Measurements from ENCODE around the gene FBXO4. TPM values are rescaled to one million over a fixed set of nuclear protein-coding genes. Genes with fewer than 3 reads are reported as not detected.

The FBXO4 gene, protein sequence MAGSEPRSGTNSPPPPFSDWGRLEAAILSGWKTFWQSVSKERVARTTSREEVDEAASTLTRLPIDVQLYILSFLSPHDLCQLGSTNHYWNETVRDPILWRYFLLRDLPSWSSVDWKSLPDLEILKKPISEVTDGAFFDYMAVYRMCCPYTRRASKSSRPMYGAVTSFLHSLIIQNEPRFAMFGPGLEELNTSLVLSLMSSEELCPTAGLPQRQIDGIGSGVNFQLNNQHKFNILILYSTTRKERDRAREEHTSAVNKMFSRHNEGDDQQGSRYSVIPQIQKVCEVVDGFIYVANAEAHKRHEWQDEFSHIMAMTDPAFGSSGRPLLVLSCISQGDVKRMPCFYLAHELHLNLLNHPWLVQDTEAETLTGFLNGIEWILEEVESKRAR
- 8.8 and 9.4 TPM in 2 replicates for total RNA-seq

DNA sequence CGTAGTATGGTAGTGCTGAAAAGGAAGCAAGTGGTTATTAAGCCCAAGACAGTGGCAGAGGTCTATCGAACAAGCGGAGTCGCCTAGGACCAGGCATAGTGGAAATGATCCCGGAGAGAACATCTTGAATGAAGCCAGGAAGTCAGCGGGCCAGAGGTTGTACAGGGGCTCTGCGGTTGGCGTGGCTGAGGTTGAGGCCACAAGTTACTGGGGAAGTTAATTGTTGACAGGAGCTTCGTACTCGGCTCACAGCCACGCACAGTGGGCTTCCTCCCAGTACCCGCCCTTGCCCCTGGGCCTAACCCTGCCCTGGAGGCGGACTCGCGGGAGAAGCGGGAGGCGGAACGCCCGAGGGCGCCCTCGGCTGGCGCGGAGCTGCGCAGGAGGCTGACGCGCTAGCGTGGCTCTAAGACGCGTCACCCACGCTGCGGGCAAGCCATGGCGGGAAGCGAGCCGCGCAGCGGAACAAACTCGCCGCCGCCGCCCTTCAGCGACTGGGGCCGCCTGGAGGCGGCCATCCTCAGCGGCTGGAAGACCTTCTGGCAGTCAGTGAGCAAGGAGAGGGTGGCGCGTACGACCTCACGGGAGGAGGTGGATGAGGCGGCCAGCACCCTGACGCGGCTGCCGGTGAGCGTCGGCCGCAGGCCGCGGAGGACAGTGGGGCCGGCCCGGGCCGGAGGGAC is at the start of gene FBXO4:
FBXO4 (plus strand) TSS at position 410 of the 683 bp plus-strand sequence; CDS start at position 439, 29 bp downstream.

DNA sequence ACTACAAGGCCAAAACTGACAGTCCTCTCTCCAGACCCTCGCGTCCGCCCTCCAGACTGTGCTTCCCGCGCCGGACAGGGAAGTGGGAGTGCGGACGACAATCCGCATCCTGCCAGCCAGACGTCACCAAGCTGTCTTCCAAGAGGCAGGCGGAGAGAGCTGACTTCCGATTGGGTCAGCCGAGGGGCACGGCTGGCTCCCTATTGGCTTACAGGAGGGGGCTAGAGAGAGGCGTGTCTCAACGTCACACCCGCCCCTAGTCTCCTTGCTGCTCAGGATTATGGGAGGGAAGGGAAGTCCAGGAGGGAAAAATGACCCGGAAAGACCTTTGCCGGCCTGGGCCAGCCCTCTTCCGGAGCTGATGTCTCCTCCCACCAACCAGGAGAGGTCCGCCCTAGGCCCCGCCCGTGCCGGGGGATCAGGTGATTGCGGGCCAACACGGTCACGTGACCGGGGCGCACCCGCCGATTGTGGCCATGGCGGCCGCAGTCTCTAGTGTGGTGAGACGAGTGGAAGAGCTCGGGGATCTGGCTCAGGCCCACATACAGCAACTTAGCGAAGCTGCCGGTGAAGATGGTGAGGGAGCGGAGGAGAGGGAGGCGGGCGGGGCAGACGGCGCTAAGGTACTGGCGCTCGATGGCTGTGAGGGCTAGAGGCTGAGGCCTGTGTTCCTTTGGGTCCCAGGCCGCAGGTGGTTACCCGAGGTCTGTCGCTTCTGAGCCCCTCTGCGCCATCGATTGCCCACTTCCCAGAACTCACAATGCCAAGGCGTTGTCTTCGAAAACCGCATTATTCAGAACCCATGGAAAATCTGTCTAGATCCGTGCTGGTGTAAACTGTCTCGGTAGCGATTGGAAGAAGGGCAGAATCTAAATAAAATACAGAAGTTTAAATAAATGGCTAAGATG is 20.9 kb upstream of the FBXO4 start, which contains the start of gene RIMOC1:
RIMOC1 (plus strand) TSS at position 453 of the 908 bp plus-strand sequence; CDS start at position 477, 24 bp downstream.

Small RNAs within 50 kb of the gene (small RNA-seq; reads per million reads assigned to genes)
- not detected for gene RF00019

Other genes with a start within 250 kb of the FBXO4 start
- gene OXCT1, start 54.9 kb upstream of the FBXO4 start, total RNA-seq: 48.7 and 57.8 TPM in 2 replicates
- gene RIMOC1, start 20.9 kb upstream of the FBXO4 start, total RNA-seq: 27.4 and 37.3 TPM in 2 replicates

All from thoracic aorta endothelial cell (primary cell).